ENCODE results near the gene NDST1.

NDST1 gene

DNA sequence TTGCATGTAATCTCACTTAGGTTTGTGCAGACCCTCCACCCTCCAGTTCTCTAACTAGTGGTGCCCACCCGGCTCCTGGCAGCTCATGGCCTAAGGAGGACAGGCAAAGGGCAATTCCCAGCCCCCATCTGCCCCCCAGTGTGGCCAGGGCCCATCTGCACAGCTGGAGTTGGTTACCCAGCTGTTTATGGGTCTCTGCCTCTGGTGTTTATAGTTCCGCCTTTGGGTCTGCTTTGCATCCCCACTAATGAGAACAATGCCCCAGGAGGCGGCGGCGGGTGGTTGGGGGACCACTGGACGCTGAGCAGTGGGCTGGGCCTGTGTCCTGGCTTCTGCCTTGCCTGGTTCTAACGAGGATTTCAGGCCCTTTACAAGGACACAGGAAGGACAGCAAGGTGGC is 62.4 kb downstream of the NDST1 start:
- DNase-seq (ENCODE audit: low spot score), result no peak

DNA sequence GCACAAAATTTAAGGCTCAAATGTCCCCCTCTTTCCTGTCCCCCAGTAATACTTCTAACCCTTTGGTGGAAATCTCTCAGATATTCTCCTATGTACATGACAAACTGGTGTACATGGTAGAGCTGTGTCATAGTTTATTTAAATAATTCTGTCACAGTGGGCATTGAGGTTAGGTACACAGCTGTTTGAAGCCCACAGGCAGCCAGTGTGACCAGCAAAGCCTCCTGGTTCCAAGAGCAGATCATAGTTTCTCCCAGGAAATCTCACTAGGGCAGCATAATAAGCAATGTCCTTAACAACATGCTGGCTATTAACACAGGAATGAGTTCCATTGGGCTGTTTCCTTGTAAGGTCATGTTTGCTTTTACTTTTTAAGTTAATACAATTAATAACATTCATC is 63.9 kb downstream of the NDST1 start:
- no peak for DNase-seq (ENCODE audit: low spot score)

DNA sequence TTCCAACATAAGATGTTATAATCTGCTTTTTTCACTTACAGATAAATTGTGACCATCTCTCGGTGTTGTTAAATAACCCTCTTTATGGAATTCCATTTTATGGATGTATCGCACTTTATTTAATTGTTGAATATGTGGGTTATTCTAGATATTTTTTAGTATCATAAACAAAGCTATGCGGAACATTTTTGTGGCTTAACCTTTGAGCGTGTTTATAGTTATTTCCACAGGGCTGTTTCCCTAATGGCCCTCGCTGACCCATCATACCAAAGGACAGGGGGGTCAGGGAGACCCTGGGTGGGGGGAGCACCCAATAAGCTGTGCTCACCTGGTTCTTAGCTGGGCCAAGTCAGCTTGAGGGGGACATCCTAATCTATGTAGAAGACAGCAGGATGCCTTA is 65.3 kb downstream of the NDST1 start:
- DNase-seq (ENCODE audit: low spot score), result no peak

DNA sequence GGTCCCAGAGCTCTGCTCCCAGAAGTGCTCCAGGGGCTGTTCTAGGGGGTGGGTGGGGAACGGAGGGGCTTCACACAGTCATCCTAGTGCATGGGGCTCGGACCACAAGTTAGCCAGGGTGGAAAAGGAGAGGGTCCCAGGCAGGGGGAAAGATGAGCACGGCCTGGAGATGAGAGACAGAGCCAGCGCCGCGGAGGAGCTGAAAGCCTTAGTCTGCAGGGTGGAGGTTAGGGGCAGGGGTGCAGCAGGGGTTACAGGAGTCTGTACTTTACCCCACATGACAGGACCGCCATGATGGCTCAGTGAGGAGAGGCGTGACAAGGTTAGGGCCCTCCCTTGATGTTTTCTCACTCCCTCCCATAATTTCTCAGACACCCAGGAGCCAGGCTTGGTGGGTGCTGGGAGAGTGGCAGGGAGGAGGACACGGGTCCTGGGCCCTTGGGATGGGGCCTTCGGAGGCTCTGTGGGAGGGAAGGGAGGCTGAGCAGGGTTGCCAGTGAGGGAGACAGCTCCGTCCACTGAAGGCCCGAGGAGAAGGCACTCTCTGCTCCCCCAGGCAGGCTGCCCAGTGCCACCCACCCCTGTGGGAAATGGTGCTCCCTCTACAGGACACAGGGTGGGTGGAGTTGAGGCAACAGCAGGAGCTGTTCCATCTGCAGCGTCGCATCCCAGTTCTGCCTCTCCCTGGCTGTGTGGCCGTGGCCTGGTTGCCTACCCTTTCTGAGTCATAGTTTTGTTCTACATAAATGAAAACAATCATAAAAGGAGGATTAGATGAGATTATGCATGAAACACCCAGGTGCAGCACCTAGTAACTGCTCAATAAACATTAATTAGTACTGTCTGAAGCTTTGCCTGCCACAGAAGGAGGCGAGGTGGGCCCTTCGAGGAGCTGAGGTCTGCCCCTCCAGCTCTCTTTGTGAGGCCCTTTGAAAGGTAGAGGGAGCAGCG is 66.2 kb downstream of the NDST1 start:
- DNase-seq (ENCODE audit: low spot score), result no peak

DNA sequence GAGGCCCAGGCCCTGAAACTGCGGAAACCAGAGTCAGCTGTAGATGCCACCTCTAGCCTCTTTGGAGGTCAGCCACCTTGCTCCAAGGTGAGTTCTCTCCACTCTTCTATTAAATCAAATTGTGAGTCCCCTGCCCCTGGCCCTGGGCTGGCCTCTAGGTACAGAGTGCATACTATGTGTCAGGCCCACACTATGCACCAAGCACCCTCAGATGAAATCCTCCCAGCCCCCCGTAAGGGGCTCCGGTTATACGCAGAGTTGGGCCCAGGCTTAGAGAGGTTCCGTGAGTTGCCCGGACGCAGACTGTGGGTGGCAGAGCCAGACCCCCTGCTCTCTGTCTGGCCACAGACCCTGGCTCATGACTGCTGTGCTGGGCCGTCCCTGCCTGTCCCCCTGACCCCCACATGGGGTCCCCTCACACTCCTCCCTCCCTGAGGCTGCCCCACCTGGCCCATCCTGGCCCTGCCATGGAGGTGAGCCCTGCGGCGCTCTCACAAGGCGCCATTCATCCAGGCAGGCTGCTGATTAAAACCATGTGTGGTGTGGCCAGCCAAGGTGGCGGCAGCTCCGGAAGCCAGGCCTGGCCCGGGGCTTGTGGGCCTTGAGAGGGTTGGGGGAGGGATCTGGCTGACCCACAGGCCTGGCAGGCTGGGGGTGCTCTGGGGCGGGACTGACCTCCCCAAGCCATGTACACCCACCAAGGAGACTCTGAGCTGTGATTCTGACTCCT is 67.1 kb downstream of the NDST1 start:
- no peak for DNase-seq (ENCODE audit: low spot score)

DNA sequence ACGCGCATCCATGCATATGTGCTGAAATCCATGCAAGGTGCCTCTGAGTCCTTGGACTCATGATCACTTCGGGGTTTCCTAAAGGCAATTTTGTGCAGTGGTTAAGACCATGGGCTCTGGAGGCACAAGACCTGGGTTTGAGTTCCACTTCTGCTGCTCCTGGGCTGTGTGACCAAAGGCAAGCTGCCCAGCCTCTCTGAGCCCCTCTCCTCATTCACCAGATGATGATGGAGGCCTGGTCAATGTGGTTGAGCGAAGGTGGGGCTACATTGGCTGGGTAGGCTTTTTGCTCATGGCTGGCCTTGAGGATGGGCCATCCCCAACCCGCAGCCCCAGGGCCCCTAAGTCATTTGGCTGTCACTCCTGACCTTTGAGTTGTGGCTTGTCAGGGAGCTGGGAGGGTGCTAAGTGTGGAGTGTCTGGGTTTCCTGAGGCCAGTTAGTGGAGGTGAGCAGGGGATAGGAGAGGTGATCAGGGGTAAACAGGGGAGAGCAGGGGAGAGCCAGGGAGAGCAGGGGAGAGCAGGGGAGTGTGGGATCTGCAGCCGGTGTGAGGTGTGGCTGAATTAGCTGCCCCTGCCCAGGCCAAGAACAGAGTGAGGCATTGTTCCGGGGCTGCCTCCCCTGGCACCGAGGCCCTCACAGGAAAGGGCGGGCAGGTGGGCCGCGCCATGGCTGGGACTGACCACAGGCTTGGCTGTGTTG is 68.0 kb downstream of the NDST1 start:
- DNase-seq (ENCODE audit: low spot score), result no peak

DNA sequence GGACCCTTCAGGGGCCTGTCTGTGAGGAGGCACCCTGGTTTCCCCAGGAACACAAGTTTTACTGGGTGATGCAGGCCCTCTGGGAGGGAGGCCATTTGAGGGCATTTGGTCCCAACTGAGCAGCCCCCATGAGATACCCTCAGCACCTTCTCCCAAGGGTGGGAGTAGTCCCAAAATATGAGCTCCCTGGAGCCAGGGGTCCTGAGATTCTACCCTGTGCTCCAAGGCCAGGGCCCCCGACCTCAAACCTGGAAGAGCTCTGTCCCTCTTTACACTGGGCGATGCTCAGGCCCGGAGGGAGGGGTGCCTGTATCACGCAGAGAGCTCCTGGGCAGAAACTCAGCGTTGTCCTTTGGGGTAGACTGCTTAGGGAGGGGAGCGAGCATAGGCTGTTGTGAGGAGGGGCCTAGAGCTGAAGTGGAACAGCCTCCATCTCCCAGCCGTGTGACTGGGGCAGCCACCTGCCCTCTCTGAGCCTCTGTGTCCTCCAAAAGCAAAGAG is 68.6 kb downstream of the NDST1 start:
- DNase-seq (ENCODE audit: low spot score), result no peak

DNA sequence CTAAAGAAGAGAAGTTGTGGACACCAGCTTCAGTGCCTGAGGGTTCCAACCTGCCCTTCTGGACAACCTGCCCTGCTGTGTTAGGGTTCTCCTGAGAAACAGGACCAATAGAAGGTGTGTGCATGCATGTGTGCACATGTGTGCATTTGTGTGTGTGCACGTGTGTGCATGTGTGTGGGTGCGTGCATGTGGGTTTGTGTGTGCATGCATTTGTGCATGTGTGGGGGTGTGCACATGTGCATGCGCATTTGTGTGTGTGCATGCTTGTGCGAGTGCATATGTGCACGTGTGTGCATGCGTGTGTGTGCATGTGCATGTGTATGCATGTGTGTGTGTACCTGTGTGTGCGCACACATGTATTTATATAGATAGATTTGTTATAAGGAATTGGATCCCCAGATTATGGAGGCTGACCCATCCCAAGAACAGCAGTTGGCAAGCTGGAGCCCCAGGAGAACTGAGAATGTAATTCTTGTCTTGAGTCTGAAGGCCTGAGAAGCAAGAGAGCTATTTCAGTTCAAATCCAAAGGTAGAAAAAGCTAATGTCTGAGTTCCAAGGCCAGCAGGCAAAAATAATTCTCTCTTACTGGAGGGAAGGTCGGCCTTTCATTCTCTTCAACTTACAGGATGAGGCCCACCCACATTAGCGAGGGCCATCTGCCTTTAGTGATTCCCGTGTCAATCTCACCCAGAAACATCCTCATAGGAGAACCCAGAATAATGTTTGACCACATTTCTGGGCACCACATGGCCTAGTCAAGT is 69.6 kb downstream of the NDST1 start:
- no peak for DNase-seq (ENCODE audit: low spot score)

DNA sequence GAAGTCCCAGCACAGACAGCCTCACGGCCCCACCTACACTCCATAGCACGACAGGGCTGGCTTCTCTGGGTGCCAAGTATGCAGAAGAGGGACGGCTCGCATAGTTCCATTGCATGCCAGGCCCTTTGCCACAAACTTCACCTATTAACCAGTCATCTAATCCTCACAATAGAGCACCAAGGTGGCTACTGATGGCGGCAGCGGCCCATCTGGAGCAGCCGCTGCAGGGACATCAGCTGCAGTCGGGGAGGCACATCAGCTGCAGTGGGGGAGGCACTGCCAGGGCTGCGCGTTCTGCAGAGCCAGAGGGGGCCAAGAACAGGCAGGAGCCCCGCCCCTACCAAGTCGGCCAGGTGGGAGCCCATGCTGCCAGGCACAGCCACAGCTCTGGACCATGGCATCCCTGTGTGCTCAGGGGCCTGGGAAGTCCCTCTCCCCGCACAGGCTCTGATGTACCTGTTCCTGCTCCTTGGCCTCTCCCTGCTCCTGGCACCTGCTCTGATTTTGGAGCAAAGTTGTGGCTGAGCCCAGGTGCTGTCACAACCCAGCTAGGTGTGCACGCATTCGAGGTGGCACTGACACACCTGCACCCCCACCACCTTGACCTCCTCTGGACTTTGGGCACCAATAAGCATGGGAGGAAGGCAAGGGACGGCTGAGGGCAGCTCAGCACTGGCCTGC is 71.0 kb downstream of the NDST1 start:
- DNase-seq (ENCODE audit: low spot score), result no peak

DNA sequence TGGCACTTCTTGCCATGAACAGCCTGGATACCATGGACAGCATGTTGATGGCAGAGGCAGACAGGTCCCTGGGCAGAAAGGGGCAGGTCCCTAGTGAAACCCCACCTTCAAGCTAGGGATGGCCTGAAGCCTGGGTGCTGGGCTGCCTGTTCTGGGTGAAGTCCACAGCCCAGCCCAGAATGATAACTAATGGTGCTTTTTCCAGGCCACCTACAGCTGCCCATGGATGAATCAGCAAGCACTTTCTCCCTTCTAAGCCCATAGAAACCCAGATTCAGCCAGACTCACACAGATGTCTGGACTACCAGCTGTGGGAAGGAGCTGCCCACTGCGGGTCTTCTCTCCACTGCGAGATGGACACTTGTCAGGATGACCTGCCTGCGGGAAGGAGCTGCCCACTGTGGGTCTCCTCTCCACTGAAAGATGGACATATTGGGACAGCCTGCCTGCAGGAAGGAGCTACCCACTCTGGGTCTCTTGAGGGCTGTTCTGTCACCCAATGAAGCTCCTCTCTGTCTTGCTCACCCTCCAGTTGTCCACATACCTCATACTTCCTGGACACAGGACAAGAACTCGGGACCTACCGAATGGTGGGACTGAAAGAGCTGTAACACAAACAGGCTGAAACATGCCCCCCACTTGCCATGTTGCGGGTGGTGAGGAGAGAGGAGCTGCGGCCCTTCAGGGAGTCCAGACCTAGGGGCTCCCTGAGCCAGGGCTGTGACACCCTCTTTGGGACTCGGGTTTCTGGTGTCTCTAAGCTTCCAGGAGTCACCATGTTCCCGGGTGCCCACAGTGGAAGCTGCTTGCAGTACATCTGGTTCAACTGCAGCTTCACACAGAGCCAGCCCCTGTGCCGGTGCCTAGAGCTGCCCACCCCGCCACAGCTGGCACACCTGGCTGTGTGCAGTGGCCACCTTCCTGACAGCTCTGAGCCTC is 71.8 kb downstream of the NDST1 start:
- no peak for DNase-seq (ENCODE audit: low spot score)

DNA sequence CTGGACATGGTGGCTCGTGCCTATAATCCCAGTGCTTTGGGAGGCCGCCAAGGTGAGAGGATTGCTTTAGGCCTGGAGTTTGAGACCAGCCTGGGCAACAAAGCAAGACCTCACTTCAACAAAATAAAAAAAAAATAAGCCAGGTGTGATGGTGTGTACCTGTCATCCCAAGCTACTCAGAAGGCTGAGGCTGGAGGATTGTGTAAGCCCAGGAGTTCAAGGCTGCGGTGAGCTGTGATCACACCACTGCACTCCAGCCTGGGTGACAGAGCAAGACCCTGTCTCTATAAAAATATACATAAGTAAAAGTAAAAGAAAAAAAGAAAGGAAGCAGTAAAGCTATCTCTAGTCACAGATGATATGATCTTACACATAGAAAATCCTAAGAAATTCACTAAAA is 73.0 kb downstream of the NDST1 start:
- no peak for DNase-seq (ENCODE audit: low spot score)

DNA sequence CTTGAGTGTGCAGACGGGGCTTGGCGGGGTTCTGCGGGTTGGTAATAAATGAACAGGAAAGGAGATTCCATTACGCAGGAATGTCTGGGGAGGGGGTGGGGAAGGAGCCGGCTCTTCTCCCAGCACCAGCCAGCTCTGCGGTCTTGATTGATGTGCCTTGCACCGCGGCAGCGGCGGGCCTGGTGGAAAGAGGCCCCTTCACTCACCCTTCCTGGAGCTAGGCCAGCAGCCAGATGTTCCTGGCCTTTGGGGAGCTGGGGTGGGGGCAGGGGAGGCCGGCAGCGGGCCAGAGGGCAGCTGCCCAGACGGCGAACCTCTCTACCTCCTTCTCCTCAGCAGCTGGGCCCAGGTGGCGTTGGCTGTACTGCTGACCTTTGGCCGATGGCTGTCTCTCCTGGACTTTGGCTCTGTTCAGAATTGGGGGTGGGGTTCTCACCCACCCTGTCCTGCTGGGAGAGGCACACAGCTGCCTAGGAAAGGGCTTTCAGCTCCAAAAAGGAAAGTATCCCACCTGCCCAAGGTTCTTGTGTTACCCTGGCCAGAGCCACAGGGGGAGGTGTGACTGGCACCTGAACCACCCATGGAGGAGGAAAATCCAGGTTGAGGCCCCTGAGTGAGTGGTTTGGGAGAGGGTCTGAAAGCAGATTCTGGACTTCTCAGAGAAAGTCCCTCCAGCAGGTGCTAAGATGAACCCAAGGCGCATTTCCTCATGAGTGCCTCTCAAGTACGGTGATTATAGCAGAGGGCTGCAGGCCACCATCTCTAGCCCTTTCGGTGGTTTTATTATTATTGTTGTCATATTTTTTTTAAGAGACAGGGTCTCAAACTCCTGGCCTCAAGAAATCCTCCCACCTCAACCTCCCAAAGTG is 74.5 kb downstream of the NDST1 start:
- DNase-seq (ENCODE audit: low spot score), result no peak

DNA sequence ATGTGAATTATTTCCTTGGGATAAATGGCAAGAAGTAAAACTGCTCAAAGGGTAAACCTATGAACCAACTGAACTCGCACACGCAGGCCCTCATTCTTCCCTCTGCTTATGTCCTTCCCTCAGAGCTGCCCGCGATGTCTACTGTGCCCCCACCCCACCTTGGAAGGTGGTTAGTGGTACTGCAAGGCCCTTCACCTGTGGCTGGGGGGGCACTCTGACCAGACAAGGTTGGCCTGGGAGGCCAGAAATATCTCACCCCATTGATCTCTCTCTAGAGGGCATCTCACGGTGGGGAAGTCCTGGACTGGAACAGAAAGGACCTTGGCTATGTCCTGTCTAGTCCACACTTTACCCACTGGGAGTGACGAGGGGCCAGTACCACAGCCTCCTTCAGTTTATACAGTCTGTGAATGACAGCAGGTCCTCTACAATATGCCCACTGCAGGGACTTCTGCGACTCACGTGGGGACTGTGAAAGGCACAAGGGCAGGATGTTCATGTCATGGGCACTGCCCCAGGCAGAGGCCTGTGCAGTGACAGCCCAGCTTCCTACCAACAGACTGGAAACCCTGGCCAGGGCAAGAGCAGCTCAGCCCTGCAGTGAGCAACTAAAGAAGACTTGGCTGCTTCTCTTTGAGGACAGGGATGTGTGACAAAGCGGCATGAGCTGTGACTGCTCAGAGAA is 75.8 kb downstream of the NDST1 start:
- no peak for DNase-seq (ENCODE audit: low spot score)

DNA sequence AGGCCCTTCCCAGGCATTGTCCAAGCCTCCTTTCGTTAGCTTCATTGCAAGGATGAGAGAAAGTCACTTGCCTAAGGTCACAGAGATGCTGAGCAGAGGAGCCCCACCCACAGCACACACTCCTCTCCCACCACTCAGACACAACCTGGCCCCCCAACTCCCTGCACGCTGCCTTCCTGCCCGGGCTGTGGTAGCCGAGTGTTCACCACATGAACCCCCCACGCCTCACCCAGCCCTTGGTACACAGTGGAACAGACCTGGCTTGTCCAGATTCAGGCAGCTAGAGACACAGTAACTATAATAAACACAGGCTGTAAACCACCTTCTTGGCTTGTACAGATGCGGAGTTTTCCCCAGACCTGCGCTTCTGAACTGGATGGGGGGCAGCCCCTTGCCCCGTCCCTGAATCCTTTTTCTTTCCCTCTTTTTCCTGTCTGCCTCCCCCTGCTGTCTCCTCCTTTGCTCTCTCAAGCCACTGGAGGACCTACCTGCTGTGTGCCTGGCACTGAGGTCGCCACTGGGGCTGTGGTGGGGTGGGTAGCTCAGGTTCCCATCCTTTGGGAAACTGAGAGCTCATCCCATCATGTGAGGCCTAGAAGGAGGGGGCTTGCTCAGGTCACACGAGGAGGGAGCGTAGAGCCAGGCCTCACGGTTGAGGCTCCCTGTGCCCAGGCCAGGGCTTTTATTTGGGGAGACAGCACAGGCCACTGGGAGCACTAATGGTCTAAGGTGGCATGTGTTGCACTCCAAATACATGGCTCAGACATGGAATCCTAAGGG is 76.8 kb downstream of the NDST1 start:
- no peak for DNase-seq (ENCODE audit: low spot score)

DNA sequence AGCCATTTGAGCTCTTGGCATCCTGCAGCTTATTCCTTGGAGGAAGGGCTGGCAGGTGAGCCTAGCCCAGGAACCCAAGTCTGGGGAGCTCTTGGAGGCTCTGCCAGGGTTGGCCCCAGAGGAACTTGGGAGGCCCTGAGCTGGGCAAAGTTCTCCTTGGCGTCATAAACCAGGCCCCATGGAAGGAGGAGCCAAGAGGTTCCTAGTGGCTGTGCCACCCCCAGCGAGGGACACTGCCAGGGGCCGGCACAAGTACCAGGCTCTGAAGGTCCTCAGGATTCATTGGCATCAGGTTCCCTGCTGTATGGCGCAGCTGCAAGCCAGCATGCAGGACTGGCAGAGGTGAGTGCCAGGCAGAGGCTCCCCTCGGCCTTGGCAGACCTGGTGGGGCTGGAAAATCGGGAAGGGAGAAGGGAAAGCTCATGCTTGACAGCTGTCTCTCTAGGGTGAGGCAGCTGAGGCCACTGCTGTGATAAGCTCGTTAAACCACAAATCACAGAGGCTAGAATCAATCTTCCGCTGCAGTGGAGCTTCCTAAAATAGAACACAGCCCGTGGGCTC is 77.9 kb downstream of the NDST1 start:
- DNase-seq (ENCODE audit: low spot score), result no peak

DNA sequence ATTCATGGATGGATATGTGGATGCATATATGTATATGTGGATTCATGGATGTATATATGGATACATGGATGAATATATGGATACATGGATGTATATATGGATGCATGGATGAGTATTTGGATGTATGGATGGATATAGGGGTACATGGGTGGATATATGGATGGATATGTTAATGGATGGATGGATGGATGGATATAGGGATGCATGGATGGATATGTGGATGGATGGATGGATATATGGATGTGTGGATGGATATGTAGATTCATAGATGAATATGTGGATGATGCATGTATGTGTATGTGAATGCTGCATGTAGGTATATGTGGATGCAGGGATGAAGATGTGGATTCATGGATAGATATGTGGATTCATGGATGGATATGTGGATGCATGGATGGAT is 79.1 kb downstream of the NDST1 start:
- no peak for DNase-seq (ENCODE audit: low spot score)

DNA sequence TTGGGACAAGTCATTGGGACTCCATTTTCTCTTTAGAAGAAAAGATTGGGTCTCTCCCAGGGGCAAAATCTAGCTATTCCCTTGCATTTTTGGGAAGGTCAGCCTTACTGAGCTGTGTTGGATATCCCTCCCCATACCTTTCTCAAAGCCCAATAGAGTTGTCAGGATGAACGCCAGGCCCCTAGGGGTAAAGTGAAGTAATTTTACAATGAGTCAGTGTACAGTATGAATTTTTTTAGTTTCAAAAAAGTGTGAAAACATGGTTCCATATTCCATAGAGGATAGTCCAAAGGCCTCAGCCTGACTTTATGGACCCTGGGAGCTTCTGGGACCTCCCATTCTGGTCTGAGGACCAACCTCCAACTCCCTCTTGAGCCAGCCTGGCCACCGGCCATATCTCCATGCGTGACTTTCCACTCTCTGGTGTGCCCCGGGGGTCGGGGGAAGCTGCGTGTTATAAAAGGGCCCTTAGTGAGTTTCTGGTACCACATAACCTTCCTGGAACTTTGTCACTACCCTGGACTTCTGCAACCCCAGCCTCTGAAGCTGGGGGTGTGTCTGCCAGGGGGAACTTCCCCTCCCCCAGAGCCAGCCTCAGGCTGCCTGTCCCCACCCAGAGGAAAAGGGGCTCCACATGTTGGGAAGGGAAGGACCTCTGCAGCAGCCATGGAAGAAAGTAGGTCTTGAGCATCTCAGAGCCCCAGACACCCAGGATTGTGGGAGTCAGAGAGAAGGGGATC is 80.1 kb downstream of the NDST1 start:
- DNase-seq (ENCODE audit: low spot score), result no peak
